ENCODE results near the gene NEB.
"Not testable (repeated sequence)": the region's sequence is repeated elsewhere in the genome, so short reads cannot be mapped to it uniquely, and the experiment has no call there.

NEB gene

DNA sequence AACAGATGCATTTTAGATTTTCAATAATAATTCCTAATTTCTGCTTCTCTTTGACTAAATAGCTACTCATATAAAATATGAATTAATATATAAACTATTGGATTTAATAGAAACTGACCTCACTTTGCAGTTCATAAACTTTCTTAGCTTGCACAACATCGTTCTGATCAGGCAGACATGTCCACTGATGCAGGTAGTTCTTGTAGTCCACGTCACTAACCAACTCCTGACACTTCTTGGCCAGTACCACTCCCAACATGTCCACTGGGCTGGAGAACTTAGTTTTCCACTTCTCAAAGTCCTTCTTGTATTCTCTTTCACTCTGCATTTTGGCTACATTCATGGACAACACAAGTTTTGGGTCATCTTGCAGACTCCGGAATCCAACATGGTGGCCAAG lies 83.8 kb downstream of the NEB start:
- Histone ChIP-seq H3K4me1 (ENCODE audit: insufficient read depth, low read length, poor library complexity, severe bottlenecking) (no peaks in the 10 kb centered on the region), H3K9me2 (replicated peaks; ENCODE audit: low read depth, low read length) (no peaks in the 10 kb centered on the region), H3K27me3 (ENCODE audit: insufficient read depth, low read length, poor library complexity, severe bottlenecking) (no peaks in the 10 kb centered on the region), H3K79me2 (ENCODE audit: insufficient read depth, low read length) (no peaks in the 10 kb centered on the region), H4K20me1 (ENCODE audit: insufficient read depth, low read length, poor library complexity, severe bottlenecking) (no peaks in the 10 kb centered on the region), H2AFZ (ENCODE audit: low read length) (no peak overlapping the region), H3K4me3 (ENCODE audit: low read length, poor library complexity, severe bottlenecking) (no peak overlapping the region), H3F3A (ENCODE audit: low read depth) (no peaks in the 10 kb centered on the region), H3K36me3 (ENCODE audit: insufficient read depth, low read length) (no peaks in the 10 kb centered on the region), H3K9ac (ENCODE audit: low read depth, low read length, poor library complexity, severe bottlenecking) (no peak overlapping the region), H3K4me2 (ENCODE audit: low read depth, low read length, poor library complexity, severe bottlenecking) (no peak overlapping the region), H3K9me3 (ENCODE audit: insufficient read depth, low read depth, low read length) (no peaks in the 10 kb centered on the region)
- TF ChIP-seq, protein P1, sequence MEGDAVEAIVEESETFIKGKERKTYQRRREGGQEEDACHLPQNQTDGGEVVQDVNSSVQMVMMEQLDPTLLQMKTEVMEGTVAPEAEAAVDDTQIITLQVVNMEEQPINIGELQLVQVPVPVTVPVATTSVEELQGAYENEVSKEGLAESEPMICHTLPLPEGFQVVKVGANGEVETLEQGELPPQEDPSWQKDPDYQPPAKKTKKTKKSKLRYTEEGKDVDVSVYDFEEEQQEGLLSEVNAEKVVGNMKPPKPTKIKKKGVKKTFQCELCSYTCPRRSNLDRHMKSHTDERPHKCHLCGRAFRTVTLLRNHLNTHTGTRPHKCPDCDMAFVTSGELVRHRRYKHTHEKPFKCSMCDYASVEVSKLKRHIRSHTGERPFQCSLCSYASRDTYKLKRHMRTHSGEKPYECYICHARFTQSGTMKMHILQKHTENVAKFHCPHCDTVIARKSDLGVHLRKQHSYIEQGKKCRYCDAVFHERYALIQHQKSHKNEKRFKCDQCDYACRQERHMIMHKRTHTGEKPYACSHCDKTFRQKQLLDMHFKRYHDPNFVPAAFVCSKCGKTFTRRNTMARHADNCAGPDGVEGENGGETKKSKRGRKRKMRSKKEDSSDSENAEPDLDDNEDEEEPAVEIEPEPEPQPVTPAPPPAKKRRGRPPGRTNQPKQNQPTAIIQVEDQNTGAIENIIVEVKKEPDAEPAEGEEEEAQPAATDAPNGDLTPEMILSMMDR (conservative IDR thresholded peaks at IDR 0.05; ENCODE audit: low read length): no peak
- TF ChIP-seq EZH2phosphoT487 (IDR thresholded peaks at IDR 0.05; ENCODE audit: borderline replicate concordance): no peak

DNA sequence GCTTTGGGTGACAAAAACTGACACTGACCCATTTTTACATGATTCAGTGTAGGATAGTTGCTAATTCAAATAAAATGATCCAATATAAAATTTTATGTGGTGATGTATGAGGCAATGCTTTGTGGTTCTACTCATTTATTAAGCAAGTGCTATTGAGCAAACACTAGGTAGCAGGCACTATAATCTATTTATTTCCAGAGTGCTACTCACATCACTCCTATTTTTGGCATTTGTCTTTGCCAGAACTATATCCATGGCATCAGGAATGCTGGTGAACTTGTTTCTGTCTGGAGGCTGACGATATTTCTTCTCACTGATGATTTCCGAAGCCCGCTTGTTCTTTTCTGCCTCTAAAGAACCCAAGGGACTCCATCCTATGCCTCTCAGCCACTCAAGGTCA lies 84.3 kb downstream of the NEB start:
- Histone ChIP-seq H3K9ac (ENCODE audit: low read depth, low read length, poor library complexity, severe bottlenecking) (no peak overlapping the region), H3K79me2 (ENCODE audit: insufficient read depth, low read length) (no peaks in the 10 kb centered on the region), H3K36me3 (ENCODE audit: insufficient read depth, low read length) (no peaks in the 10 kb centered on the region), H3K4me1 (ENCODE audit: insufficient read depth, low read length, poor library complexity, severe bottlenecking) (no peaks in the 10 kb centered on the region), H3K9me3 (ENCODE audit: insufficient read depth, low read depth, low read length) (no peaks in the 10 kb centered on the region), H3K4me2 (ENCODE audit: low read depth, low read length, poor library complexity, severe bottlenecking) (no peak overlapping the region), H3K4me3 (ENCODE audit: low read length, poor library complexity, severe bottlenecking) (no peak overlapping the region), H3F3A (ENCODE audit: low read depth) (no peaks in the 10 kb centered on the region), H3K27me3 (ENCODE audit: insufficient read depth, low read length, poor library complexity, severe bottlenecking) (no peaks in the 10 kb centered on the region), H3K9me2 (replicated peaks; ENCODE audit: low read depth, low read length) (no peaks in the 10 kb centered on the region), H4K20me1 (ENCODE audit: insufficient read depth, low read length, poor library complexity, severe bottlenecking) (no peaks in the 10 kb centered on the region), H2AFZ (ENCODE audit: low read length) (no peak overlapping the region)
- TF ChIP-seq, protein P1 (conservative IDR thresholded peaks at IDR 0.05; ENCODE audit: low read length): no peak
- TF ChIP-seq EZH2phosphoT487 (IDR thresholded peaks at IDR 0.05; ENCODE audit: borderline replicate concordance): no peak

DNA sequence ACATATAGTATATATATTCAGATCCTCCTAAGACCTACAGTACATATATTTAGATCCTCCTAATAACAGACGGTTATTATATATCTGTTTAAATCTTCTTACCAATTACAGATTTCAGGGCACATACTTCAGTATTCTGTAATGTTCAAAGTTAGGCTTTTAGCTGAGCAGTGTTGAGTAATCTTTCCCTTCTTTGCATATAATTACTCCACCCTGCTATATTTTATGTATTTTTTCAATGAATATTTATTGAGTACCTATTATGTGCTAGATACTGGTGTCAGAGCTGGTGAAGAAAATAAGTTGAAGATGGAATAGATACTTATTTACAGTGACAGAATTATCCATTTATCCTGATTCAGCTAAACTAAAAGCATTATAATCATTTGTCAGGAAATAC lies 84.9 kb downstream of the NEB start:
- H2AFZ ChIP-seq (ENCODE audit: low read length): no peak overlapping the region
- no peaks in the 10 kb centered on the region for H3K4me1 ChIP-seq (ENCODE audit: insufficient read depth, low read length, poor library complexity, severe bottlenecking)
- no peaks in the 10 kb centered on the region for H3K9me2 ChIP-seq (replicated peaks; ENCODE audit: low read depth, low read length)
- no peaks in the 10 kb centered on the region for H3F3A ChIP-seq (ENCODE audit: low read depth)
- H3K36me3 ChIP-seq (ENCODE audit: insufficient read depth, low read length): no peaks in the 10 kb centered on the region
- H3K4me2 ChIP-seq (ENCODE audit: low read depth, low read length, poor library complexity, severe bottlenecking): no peak overlapping the region
- H3K9ac ChIP-seq (ENCODE audit: low read depth, low read length, poor library complexity, severe bottlenecking): no peak overlapping the region
- TF ChIP-seq, protein P1 (conservative IDR thresholded peaks at IDR 0.05; ENCODE audit: low read length): no peak
- no peak for TF ChIP-seq EZH2phosphoT487 (IDR thresholded peaks at IDR 0.05; ENCODE audit: borderline replicate concordance)
- H3K4me3 ChIP-seq (ENCODE audit: low read length, poor library complexity, severe bottlenecking): no peak overlapping the region
- no peaks in the 10 kb centered on the region for H3K27me3 ChIP-seq (ENCODE audit: insufficient read depth, low read length, poor library complexity, severe bottlenecking)
- no peaks in the 10 kb centered on the region for H4K20me1 ChIP-seq (ENCODE audit: insufficient read depth, low read length, poor library complexity, severe bottlenecking)
- no peaks in the 10 kb centered on the region for H3K79me2 ChIP-seq (ENCODE audit: insufficient read depth, low read length)
- H3K9me3 ChIP-seq (ENCODE audit: insufficient read depth, low read depth, low read length): no peaks in the 10 kb centered on the region

DNA sequence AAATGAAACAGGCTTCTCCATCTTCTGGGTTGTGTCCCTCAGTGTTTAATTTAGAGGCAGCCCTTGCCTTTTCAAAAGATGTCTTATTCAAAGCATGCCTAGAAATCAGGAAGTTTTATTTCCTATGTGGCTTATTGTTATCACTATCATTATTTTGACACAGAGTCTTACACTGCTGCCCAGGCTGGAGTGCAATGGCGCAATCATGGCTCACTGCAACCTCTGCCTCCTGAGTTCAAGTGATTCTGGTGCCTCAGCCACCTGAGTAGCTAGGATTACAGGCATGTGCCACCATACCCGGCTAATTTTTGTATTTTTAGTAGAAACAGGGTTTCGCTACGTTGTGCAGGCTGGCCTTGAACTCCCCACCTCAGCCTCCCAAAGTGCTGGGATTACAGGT lies 87.8 kb downstream of the NEB start:
- H3K4me3 ChIP-seq (ENCODE audit: low read length, poor library complexity, severe bottlenecking); H3K27me3 ChIP-seq (ENCODE audit: insufficient read depth, low read length, poor library complexity, severe bottlenecking); H3K9me3 ChIP-seq (ENCODE audit: insufficient read depth, low read depth, low read length); H3K36me3 ChIP-seq (ENCODE audit: insufficient read depth, low read length); H3K9ac ChIP-seq (ENCODE audit: low read depth, low read length, poor library complexity, severe bottlenecking); H3F3A ChIP-seq (ENCODE audit: low read depth); H3K4me1 ChIP-seq (ENCODE audit: insufficient read depth, low read length, poor library complexity, severe bottlenecking); H4K20me1 ChIP-seq (ENCODE audit: insufficient read depth, low read length, poor library complexity, severe bottlenecking); H3K9me2 ChIP-seq (replicated peaks; ENCODE audit: low read depth, low read length); H3K4me2 ChIP-seq (ENCODE audit: low read depth, low read length, poor library complexity, severe bottlenecking); H3K79me2 ChIP-seq (ENCODE audit: insufficient read depth, low read length): not testable (repeated sequence)
- H2AFZ ChIP-seq (ENCODE audit: low read length): peak overlapping the region; percentile 10; the same call in 1 of the 2 replicates

Data from Loucy (cell line).